Measurements from ENCODE around the gene ZAR1L. TPM values are rescaled to one million over a fixed set of nuclear protein-coding genes. Genes with fewer than 3 reads are reported as not detected.

Gene ZAR1L
- polyA plus RNA-seq, 1 experiment = not detected

DNA sequence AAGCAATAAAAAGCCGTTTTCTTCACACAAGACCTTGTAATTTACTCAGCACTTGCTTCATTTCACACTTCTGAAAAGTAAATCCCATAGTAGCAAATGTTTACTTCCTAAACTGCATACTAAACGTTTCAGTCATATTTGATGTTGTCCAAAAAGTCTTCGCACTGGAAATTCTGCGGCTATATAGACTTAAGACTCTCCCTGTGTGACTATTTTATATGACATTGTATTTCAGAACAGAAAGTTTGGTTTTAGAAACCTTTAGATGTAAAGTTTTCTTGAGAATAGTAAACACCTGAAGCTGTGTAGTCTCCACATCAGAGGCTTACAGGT lies 29.6 kb downstream of the ZAR1L start:
- CTCF ChIA-PET = interaction anchor here (1.2 kb wide), 1 partner anchor 31 kb away, joined by 4 read pairs; no protein-coding TSS in a partner anchor
- POLR2A ChIA-PET = no interaction called here
- Histone ChIP-seq H3K4me3 (ENCODE audit: low read depth, low read length) (no peak overlapping the region), H3K36me3 (ENCODE audit: control insufficient read depth, insufficient read depth, low read length) (peaks cover 5% of the 10 kb centered on the region), H3K27me3 (ENCODE audit: control insufficient read depth, insufficient read depth, low read length) (no peaks in the 10 kb centered on the region)
- DNase-seq (ENCODE audit: low read depth) = no peak
- TF ChIP-seq CTCF (IDR thresholded peaks at IDR 0.05; ENCODE audit: insufficient read depth, low read depth, low read length) = no peak

DNA sequence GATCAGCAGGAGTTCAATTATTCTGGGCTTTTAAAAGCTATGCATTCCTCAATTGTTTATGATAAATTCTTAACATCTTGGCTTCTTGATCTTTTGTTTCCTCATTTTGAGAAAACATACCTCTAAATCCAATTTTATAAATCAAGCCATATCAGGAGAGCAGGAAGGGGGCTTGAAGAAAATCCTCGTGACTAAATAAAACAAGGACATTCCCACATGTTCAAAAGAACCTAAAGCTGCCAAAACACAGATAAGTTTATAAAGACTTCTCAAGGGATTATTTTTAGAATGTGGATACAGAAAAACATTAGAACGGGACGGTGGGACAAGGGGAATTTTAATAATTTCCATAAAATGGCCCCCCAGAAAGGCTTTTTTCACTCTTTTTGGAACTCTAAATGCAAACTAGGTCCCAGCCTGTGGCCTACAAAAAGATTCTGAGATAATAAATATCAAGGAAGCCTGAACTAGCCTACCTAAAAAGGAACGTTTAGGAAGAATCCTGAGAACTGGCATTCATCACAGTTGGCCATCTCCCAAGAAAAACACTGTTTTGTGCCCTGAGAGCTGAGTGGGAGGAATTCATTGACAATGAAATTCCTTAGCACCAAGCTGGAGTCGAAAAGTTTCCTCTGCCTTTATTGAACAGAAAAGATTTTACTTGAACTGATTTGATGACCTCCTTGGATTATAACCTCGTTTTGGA lies 30.1 kb downstream of the ZAR1L start:
- no peaks in the 10 kb centered on the region for H3K27me3 ChIP-seq (ENCODE audit: control insufficient read depth, insufficient read depth, low read length)
- CTCF ChIA-PET = interaction anchor here (0.9 to 1.2 kb wide), 2 partner anchors 22 to 31 kb away, joined by 3 to 4 read pairs; no protein-coding TSS in a partner anchor
- H3K36me3 ChIP-seq (ENCODE audit: control insufficient read depth, insufficient read depth, low read length) = peaks cover 5% of the 10 kb centered on the region
- POLR2A ChIA-PET = interaction anchor here (0.6 kb wide), 1 partner anchor 9 kb away, joined by 3 read pairs; no protein-coding TSS in a partner anchor
- H3K4me3 ChIP-seq (ENCODE audit: low read depth, low read length) = no peak overlapping the region
- TF ChIP-seq CTCF (IDR thresholded peaks at IDR 0.05; ENCODE audit: insufficient read depth, low read depth, low read length) = no peak
- peak; percentile 39 for DNase-seq (ENCODE audit: low read depth)

GRCh38 chr13:32282096-32282711 lies 33.0 kb downstream of the ZAR1L start:
- CTCF ChIA-PET = interaction anchor here (1.4 to 1.5 kb wide), 2 partner anchors 36 to 372 kb away, joined by 3 read pairs; no protein-coding TSS in a partner anchor
- Histone ChIP-seq H3K4me3 (ENCODE audit: low read depth, low read length) (no peak overlapping the region), H3K36me3 (ENCODE audit: control insufficient read depth, insufficient read depth, low read length) (peaks cover 5% of the 10 kb centered on the region), H3K27me3 (ENCODE audit: control insufficient read depth, insufficient read depth, low read length) (no peaks in the 10 kb centered on the region)
- POLR2A ChIA-PET = no interaction called here
- no peak for DNase-seq (ENCODE audit: low read depth)
- TF ChIP-seq CTCF (IDR thresholded peaks at IDR 0.05; ENCODE audit: insufficient read depth, low read depth, low read length) = no peak

DNA sequence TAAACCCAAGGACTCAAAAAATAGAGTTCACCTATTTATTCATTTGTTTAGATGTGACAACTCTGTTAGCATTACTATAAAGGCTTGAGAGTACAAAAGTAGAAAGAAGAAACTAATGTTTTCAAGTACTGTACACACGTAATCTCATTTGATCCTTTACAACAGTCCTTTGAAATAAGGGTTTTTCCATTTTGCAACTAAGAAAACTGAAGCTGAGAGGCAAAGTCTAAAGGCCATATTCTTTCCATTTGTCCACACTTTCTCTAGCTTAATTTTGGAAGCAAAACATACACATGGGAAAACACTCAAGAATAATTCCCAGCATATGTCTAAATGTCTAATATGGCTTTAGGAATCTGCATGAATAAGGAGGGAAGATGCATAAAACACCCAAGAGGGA lies 34.1 kb downstream of the ZAR1L start:
- H3K36me3 ChIP-seq (ENCODE audit: control insufficient read depth, insufficient read depth, low read length) = peaks cover 5% of the 10 kb centered on the region
- ChIA-PET POLR2A (no interaction called here), CTCF (interaction anchor here (1.4 to 1.5 kb wide), 2 partner anchors 35 to 371 kb away, joined by 3 read pairs; no protein-coding TSS in a partner anchor)
- DNase-seq (ENCODE audit: low read depth) = no peak
- TF ChIP-seq CTCF (IDR thresholded peaks at IDR 0.05; ENCODE audit: insufficient read depth, low read depth, low read length) = no peak
- H3K27me3 ChIP-seq (ENCODE audit: control insufficient read depth, insufficient read depth, low read length) = no peaks in the 10 kb centered on the region
- H3K4me3 ChIP-seq (ENCODE audit: low read depth, low read length) = no peak overlapping the region

DNA sequence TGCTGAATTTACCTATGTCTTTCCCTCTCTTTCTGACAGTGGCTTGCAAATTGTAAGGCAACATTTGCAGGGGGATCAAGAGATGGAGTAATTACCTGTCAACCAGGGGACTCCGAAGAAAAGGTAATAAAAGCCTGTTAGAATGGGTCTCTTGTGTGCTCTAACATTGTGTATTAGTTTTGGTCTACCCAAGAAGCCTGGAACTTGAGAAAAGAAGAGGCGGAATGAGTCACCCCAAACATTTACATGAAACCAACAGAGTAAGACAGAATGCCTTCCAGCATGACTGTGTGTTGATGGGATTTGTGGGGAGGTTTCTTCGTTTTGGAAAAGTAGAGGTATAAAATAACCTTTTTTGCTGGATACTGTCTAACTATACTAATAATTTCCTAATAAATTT lies 36.7 kb downstream of the ZAR1L start:
- POLR2A ChIA-PET = no interaction called here
- no peak overlapping the region for H3K4me3 ChIP-seq (ENCODE audit: low read depth, low read length)
- no peaks in the 10 kb centered on the region for H3K27me3 ChIP-seq (ENCODE audit: control insufficient read depth, insufficient read depth, low read length)
- DNase-seq (ENCODE audit: low read depth) = peak; percentile 9
- TF ChIP-seq CTCF (IDR thresholded peaks at IDR 0.05; ENCODE audit: insufficient read depth, low read depth, low read length) = no peak
- CTCF ChIA-PET = interaction anchor here (1.4 to 1.5 kb wide), 2 partner anchors 8 to 10 kb away, joined by 3 to 5 read pairs; no protein-coding TSS in a partner anchor
- H3K36me3 ChIP-seq (ENCODE audit: control insufficient read depth, insufficient read depth, low read length) = peaks cover 8% of the 10 kb centered on the region

All from BJ (cell line).